ENCODE data around the gene TFDP1.

The TFDP1 gene

DNA sequence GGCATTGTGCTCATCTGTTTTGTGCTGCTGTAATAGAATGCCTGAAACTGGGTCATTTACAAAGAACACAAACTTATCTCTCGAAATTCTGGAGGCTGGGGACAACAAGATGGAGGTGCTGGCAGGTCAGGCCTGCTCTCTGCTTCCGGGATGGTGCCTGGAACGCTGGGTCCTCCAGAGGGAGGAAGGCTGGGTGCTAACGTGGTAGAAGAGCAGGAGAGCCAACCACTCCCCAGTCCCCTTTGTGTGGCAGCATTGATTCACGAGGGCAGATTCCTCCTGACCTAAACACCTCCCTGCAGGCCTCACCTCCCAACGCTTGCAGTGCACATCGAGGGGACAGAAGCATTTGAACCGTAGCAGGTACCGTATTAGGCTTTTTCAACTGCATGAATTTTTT is 34.1 kb upstream of the TFDP1 start:
- no peak for DNase-seq (ENCODE audit: low read depth in 2 of 2)
- TF ChIP-seq, protein P1, sequence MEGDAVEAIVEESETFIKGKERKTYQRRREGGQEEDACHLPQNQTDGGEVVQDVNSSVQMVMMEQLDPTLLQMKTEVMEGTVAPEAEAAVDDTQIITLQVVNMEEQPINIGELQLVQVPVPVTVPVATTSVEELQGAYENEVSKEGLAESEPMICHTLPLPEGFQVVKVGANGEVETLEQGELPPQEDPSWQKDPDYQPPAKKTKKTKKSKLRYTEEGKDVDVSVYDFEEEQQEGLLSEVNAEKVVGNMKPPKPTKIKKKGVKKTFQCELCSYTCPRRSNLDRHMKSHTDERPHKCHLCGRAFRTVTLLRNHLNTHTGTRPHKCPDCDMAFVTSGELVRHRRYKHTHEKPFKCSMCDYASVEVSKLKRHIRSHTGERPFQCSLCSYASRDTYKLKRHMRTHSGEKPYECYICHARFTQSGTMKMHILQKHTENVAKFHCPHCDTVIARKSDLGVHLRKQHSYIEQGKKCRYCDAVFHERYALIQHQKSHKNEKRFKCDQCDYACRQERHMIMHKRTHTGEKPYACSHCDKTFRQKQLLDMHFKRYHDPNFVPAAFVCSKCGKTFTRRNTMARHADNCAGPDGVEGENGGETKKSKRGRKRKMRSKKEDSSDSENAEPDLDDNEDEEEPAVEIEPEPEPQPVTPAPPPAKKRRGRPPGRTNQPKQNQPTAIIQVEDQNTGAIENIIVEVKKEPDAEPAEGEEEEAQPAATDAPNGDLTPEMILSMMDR (IDR thresholded peaks at IDR 0.05; ENCODE audit: low read depth, low read length), result no peak
- no peak overlapping the region for H3K4me3 ChIP-seq (replicated peaks in 1 of 2; ENCODE audit: low read depth in 2 of 2, low read length in 2 of 2)

DNA sequence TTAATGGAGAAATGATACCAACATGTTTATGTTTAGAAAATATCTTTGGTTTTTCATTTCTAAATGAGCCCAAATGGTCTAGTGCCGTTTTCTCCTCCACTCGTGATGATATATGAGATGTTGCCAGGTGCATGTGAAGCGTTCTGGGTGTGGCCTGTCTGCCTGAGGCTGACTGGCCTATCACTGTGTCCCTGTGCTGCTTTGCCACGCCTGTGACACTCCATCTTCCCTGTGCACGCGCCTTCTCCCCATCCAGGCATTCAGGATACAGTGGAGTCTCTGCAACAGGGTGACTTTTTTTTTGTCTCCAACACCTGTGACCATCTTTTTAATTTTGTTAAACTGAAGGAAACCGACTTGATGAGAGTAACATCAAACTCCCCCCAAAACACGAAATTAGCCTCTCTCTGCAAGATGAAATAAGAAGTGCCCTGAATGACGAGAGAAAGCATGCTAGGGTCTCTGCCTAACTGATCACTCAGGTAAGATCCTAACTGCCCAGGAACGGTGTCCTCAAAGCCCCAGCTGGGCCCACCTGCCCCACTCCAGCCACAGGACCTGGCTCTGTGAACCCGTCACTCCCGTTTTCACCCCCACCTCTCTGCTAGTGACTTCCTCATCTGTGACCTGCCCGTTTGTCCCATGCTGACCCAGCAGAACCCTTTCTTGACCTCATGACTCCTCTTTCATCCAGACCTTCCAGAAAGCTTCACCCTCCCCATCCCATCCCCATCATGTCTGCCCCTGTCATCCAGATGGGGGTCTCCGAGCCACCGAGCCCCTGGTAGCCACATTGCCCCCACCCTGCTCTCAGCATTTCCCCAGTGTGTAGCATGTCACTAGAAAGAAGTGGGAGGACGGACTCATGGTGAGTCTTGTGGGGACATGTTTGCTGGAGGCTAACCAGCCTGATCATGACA is 33.2 kb upstream of the TFDP1 start:
- H3K4me3 ChIP-seq (replicated peaks in 1 of 2; ENCODE audit: low read depth in 2 of 2, low read length in 2 of 2), result no peak overlapping the region
- TF ChIP-seq, protein P1 (IDR thresholded peaks at IDR 0.05; ENCODE audit: low read depth, low read length), result no peak
- no peak for DNase-seq (ENCODE audit: low read depth in 2 of 2)

DNA sequence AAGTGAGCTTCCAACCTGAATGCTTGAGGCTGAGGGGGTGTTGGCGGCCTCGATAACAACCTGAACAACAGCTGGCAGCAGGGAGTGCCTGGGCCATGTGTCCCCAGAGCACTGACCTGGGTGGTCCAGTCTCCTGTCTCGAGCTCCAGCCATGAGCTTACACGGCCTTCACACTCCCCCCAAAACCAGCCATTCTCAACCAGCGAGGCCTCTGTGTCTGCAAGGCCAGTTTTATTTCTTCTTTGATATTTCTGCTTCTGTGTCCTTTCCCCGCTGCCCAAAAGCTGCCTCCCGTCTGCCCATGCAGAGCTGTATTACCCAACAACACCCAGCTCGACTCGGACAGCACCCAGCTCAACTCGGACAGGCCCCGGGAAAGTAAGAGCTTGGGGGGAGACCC is 32.5 kb upstream of the TFDP1 start:
- no peak for DNase-seq (ENCODE audit: low read depth in 2 of 2)
- TF ChIP-seq, protein P1 (IDR thresholded peaks at IDR 0.05; ENCODE audit: low read depth, low read length), result no peak
- no peak overlapping the region for H3K4me3 ChIP-seq (replicated peaks in 1 of 2; ENCODE audit: low read depth in 2 of 2, low read length in 2 of 2)

DNA sequence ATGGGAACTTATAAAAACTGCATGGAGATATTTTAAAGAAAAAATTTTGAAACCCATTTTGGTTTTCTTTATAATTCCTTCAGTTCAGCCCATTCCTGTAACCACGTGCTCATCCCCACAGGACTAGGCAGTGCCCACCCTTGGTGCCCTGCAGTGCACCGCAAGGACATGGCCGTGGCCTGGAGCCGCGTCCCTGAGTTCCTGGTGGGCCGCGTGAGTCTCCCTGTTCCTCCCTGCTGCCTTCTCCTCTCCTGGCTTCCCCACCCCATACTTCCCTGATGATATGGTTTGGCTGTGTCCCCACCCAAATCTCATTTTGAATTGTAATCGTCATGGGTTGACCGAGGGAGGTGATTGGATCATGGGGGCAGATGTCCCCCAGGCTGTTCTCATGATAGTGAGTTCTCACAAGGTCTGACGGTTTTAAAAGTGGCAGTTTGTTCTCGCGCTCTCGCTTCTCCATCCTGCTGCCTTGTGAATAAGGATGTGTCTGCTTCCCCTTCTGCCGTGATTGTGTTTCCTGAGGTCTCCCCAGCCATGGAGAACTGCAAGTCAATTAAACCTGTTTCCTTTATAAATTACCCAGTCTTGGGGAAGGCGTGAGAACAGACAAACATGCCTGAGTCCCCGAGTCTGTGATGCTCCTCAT is 31.6 kb upstream of the TFDP1 start:
- no peak overlapping the region for H3K4me3 ChIP-seq (replicated peaks in 1 of 2; ENCODE audit: low read depth in 2 of 2, low read length in 2 of 2)
- TF ChIP-seq, protein P1 (IDR thresholded peaks at IDR 0.05; ENCODE audit: low read depth, low read length), result no peak
- no peak for DNase-seq (ENCODE audit: low read depth in 2 of 2)

DNA sequence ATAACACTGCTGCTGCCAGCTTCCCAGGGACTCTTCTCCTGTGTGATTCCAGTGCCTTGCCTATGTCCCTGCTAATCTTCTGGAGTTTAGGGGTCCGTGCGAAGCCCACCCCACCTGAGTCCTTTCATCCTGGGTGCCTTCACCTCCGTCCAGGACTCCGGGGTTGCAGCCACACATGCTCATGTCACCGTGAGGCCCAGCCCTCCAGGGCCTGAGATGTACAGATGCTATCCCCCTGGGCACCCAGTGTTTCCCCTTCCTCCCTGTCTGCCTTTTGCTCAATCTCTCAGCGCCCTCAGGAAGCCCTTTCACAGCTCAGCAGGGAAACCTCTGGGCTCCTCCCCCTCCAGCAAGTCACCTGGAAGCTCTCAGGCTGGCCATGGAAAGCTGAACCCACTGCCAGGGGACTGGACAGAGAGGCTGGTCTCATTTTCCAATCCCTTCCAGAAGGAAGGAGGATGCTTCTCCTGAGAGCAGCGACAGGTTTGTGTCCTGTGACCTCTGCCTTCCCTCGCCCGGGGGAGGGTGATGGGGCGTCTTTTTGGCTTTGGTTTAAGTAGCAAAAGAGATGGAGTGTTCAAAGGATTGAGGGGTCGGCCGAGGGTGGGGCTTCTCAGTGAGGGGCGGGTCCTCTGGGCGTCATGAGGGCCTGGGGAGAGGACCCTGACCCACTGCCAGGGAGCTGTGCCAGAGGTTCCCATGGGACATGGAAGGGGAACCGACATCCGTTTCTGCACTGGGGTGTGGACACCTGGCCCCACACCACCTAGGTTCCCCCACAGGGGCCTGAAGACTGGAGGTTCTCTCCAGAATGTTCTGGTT is 30.8 kb upstream of the TFDP1 start:
- TF ChIP-seq, protein P1 (IDR thresholded peaks at IDR 0.05; ENCODE audit: low read depth, low read length), result no peak
- H3K4me3 ChIP-seq (replicated peaks in 1 of 2; ENCODE audit: low read depth in 2 of 2, low read length in 2 of 2), result no peak overlapping the region
- no peak for DNase-seq (ENCODE audit: low read depth in 2 of 2)

DNA sequence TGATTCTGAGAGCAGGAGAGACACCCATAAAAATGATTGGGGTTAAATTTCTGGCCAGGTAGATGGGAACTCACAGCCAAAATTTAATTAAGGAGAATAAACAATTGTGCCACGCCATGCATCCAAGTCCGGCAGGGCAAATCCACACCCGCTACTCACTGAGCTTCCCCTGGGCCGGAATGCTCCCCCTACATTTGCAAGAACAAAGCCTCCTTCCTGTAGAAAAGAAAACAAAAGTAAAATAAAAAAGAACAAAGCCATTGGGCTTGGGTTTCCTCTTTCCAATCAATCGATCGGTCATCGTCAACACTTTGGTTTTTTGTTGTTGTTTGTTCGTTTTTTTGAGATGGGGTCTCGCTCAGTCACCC is 30.2 kb upstream of the TFDP1 start:
- DNase-seq (ENCODE audit: low read depth in 2 of 2), result no peak
- H3K4me3 ChIP-seq (replicated peaks in 1 of 2; ENCODE audit: low read depth in 2 of 2, low read length in 2 of 2), result no peak overlapping the region
- TF ChIP-seq, protein P1 (IDR thresholded peaks at IDR 0.05; ENCODE audit: low read depth, low read length), result no peak
